HG03442 (cell line): ENCODE measurements around the gene AIDA.
"Not testable (repeated sequence)": the region's sequence is repeated elsewhere in the genome, so short reads cannot be mapped to it uniquely, and the experiment has no call there.

Experiments used
- ATAC-seq: cut with Tn5 transposase; IDR thresholded peaks from one replicate; pipeline ENCODE4 v1.9.1; 2021; ENCODE audit warnings: mild to moderate bottlenecking, moderate library complexity; ENCODE audit not compliant: unreplicated experiment

AIDA gene

GRCh38 chr1:222712253-222713090, at the start of gene AIDA, which contains the start of gene BROX:
TSS of gene AIDA (minus strand) at chr1:222712491. CDS start at chr1:222712317, 174 bp downstream.
TSS of gene BROX (plus strand) at chr1:222712564. CDS start at chr1:222715700, 3,136 bp downstream.
- peak; percentile 76 for ATAC-seq

- no peak for ATAC-seq
These were observed 48.8 kb upstream of the AIDA start for GRCh38 chr1:222761083-222761482.

GRCh38 chr1:222759451-222760035, 47.3 kb upstream of the AIDA start:
- no peak for ATAC-seq

GRCh38 chr1:222757646-222758268, 45.5 kb upstream of the AIDA start:
- ATAC-seq: no peak

- ATAC-seq: no peak
These were observed 42.3 kb upstream of the AIDA start for GRCh38 chr1:222754366-222755139.

DNA sequence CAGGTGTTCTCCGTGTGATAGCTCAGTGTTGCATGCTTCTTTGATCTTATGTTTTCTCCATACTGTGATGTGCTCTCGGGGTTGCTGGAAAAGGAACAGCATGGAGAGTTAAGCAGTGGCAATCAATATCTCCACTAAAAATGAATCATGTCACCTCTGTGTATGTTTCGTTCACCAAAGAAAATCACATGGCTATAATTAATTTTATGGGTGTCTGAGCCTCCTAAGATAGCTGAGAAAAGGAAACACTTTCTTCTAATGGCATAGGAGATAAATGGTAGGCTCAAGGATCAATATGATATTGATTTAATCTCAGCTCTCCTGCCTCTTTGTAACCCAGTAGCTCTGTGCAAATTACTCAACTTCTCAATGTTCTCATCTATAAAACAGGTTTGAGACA, 39.0 kb upstream of the AIDA start:
- no peak for ATAC-seq

- peak; percentile 68 for ATAC-seq
These were observed 38.4 kb upstream of the AIDA start for GRCh38 chr1:222750651-222751050.

DNA sequence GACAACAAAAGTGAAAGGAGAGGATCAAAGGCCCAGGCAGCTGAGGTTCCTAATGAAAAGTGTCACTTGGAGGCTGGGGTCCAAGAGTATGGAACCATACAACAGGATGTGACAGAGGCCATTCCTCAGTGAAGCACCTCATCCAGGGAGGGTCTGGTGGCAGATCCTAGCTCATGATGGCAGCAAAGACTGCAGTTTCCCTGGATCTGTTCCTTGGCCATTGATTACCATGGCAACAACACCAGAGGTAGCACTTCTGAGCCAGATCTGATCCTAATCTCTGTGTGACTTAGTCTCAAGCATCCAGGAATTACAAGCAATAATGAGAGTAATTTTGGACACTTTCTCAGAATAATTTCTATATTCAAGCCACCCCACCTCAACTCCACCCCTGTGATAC, 37.6 kb upstream of the AIDA start:
- no peak for ATAC-seq

- ATAC-seq: not testable (repeated sequence)
These were observed 29.6 kb upstream of the AIDA start for GRCh38 chr1:222741630-222742457.

DNA sequence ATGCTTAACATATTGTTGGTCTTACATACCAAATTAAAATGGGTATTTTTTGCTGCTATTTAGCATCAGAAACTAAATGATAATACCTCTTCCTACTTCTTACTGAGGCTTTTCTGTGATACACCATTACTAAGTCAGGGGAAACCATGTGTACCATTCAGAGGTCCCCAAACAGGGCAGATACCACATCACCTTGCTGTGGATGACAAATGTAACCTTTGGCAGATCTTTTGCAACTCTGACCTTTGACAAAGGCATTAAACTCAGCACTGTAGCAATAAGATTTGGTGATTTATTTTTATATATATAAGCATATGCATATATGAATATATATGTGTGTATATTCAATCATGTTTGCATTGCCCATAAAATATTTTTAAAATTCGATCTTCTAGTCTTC, 27.6 kb upstream of the AIDA start:
- no peak for ATAC-seq

DNA sequence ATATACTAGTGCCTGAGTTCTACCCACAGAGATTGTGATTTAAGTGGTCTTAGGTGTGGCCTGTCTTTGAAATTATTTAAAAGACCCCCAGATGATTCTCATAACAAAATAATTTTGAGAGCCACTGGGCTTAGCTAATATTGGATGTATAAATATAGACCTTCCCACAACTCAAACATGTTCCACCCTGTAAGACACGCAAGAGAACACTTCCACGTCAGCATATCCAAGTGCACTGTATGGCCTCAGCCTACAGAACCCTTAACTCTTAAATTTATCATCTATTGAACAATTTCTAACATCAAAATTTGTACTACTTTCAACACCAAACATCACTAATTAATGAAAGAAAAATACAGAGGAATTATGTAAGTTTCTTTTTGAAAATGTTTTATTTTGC, 27.2 kb upstream of the AIDA start:
- ATAC-seq: no peak

- ATAC-seq: no peak
These were observed 24.7 kb upstream of the AIDA start, which contains the start of gene FAM177B for GRCh38 chr1:222736972-222737371. TSS of gene FAM177B (plus strand) at chr1:222737202. CDS start at chr1:222746546, 9,344 bp downstream.

DNA sequence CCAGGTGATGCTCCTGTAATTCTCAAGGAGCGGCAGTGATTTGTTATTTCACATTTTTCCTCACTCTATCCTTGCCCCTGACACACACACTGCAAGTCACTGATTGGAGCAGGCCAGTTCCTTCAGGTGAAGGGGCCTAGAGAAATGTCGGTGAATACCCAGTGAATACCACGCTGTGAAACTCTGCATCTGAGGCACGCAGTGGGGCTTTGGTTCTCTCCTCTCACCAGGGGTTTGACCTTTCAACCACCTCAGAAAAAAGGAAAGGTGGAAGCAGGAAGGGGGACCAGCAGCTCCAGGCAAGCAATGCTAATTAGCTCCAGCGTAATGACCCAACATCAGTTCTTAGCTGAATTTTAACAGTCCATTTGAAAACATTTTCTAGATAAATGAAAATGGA, 24.2 kb upstream of the AIDA start:
- no peak for ATAC-seq

DNA sequence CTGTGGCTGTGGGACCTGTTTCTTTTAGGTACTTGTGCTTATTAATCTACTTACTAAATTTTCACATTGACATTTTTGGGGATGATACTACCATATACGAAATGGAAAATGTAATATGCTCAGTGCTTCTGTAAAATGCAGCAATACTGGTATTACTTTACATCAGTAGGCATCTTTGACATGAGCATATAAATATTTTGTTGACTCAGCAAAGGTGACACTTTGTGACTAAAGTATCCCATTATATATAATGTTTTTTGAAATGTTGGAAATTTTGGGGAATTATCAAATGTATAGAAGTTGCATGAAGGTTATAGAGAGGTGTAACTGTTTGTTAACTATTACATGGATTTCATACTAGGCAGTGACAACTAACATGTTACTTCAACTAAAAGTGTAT, 22.4 kb upstream of the AIDA start:
- no peak for ATAC-seq

- peak; percentile 98 for ATAC-seq
These were observed 20.2 kb upstream of the AIDA start for GRCh38 chr1:222732216-222733159.

- no peak for ATAC-seq
These were observed 18.6 kb upstream of the AIDA start for GRCh38 chr1:222730866-222731265.

GRCh38 chr1:222728746-222729145, 16.5 kb upstream of the AIDA start:
- ATAC-seq: no peak

DNA sequence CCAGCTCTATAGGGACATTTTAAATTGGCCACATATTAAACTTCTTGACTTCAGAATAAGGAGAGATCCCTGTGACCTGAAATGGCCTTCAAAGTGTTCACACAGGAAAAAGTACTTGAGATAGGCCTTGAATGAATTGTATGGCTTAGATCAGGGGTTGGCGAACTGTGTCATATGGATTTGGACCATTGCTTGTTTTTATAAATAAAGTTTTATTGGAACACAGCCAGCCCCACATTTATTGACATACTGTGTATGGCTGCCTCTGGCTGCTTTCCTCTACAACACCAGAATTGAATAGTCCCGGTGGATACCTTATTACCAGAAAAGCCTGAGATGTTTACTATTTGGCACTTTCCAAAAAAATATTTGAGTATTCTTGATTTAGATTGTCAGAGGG, 4.1 kb upstream of the AIDA start:
- no peak for ATAC-seq
